HG02870 (cell line): ENCODE measurements around the gene LTBP2.

Source experiments
- ATAC-seq: cut with Tn5 transposase; IDR thresholded peaks from one replicate; pipeline ENCODE4 v1.9.1; 2021; ENCODE audit warnings: mild to moderate bottlenecking, moderate library complexity; ENCODE audit not compliant: unreplicated experiment

LTBP2 gene

DNA sequence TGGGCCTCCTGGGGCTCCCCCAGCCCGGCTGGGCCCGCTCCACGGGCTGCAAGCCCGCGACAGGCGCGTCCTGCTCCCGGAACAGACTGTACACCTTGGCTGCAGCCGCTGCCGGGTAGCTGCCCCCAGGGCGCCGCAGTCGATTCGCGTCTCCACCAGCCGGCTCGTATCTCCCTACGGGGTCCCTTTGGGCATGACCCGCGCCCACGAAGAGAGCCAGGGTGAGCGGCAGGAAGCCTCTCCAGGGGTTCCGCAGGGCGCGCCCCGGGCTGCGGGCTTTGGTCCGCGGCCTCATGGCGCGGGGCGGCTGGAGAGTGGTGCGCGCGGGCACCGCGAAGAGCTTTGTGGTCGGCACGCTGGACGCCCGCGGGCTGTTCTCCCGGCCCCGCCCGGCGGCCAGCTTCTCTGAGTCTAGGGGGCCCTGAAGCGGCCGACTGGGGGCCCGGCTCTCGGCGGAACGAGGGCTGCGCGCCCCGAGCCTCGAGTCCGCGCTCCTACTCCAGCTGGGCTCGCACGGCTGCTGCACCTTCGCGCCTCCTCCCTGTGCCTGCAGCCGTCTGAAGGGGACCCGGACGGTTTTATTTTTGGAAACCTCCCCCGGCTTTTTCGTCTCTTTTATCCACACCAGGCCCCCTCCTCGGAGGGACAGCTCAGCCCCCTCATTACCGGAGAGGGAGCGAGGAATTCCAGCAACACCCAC lies at the start of gene LTBP2:
Gene LTBP2, minus strand, starts transcription at position 588 of the 700 bp plus-strand sequence. Its CDS starts 293 bp downstream, at position 295.
- ATAC-seq: peak; percentile 12

- no peak for ATAC-seq
Measured at GRCh38 chr14:74660863-74661262, 48.8 kb upstream of the LTBP2 start.

- ATAC-seq: no peak
Measured at GRCh38 chr14:74660167-74660566, 48.1 kb upstream of the LTBP2 start.

- no peak for ATAC-seq
Measured at GRCh38 chr14:74658535-74659131, 46.6 kb upstream of the LTBP2 start.

GRCh38 chr14:74656964-74657363 lies 44.9 kb upstream of the LTBP2 start:
- no peak for ATAC-seq

DNA sequence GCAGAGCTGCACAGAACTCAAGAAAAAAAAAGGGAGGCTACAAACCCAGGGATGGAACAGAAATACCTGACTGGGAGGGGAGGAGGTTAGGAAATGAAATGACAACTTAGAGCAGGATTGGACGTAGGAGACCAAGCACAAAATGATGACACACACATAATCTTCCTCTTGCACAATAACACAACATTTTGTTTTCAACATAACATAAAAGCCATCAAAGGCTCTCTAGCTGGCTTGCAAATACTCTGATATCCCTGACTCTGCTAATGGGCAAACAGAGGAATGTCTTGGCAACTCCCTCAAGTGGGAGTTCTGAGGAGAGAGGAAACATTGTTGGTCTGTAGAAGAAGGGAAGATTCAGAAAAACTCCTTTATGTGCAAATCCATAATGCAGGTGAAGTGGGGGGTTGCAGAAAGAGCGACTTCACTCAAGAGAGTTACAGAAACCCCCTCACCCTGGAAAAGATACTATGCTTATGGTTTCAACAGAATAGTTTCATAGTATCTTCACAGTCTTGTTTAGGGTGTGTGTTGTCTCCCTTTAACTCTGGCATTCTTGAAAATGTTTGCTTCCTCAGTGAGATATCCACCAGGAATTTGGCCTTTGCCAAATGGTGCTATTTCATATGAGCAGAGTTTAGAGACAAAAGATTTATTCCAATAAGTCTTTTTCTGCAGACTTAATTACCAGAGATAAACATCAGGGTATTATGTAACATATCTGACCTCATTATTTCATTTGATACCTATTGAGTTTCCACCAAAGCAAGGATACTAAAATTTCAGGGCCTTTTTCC lies 43.8 kb upstream of the LTBP2 start:
- ATAC-seq: no peak

DNA sequence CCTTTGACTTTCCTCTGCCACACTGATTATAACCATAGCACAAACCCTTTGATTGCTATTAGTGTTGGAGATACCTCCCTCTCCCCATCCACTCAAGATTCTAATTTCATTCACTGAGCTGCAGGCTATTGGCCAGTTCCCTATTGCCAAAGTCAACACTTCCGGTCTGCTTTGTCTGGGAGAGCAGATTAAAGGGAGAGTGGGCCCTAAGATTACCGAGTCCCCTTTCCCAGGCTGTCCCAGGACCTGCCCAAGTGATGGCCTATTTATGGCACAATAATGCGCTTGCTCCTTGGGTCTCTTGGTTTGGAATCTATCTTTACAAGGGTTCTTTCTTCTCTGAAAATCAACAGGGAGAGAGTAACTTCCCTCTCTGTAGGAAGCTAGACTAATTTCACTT lies 42.9 kb upstream of the LTBP2 start:
- no peak for ATAC-seq

GRCh38 chr14:74653386-74654138 lies 41.5 kb upstream of the LTBP2 start:
- no peak for ATAC-seq

DNA sequence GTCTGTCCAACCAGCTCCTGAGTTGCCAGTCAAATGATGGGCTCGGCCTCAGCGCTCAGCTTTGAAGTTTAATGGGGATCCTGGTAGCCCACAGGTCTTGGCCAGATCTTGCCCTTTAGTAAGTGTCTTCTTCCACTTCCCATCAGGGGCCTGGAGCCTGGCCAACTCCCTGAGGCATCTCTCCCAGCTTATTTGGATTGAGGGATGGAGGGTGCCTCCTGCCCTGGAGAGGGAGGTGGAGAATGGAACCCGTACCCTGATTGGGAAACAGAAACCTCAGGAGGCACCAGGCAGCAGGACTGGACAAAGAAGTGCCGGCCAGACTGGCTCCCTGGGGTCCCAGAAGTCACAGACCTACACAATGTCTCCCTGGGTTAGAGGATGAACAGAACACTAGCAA lies 40.5 kb upstream of the LTBP2 start:
- no peak for ATAC-seq

GRCh38 chr14:74650927-74651686 lies 39.1 kb upstream of the LTBP2 start:
- no peak for ATAC-seq

DNA sequence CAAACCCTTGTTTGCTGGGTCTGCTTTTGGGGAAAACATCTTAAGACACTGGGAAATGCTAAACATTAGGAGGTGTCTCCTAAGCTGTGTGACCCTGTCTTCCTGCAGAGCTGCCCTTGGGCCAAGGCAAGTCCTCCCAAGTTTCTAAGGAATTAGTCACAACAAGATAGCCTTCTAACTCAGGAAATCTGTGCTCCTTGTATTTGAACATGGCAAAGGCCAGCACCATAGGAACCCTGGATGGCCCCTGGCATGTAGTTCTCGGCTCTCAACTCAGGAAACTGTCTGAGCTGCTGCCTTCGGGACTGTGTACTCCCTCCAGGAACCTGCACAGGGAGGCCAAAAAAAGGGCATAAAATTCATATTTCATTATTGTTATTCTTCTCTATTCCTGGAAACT lies 37.6 kb upstream of the LTBP2 start:
- no peak for ATAC-seq

DNA sequence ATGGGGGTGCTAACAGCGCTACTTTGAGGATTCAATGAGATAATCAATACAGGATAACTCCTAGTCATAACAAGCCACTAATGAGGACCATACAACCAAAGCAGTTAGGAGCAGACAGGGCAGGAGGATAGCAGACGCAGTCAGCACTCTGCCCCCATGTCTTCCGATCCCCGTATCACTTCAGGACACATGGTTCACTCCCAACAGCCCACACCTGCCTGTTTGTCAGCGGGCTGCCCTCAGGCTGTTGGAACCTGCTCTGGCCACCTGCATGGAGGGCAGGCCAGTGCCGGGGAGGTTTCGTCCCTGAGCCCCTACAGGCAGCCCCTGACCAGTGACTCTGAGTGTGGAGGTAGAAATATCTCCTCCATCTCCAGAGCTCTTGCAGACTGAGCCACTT lies 37.1 kb upstream of the LTBP2 start:
- no peak for ATAC-seq

DNA sequence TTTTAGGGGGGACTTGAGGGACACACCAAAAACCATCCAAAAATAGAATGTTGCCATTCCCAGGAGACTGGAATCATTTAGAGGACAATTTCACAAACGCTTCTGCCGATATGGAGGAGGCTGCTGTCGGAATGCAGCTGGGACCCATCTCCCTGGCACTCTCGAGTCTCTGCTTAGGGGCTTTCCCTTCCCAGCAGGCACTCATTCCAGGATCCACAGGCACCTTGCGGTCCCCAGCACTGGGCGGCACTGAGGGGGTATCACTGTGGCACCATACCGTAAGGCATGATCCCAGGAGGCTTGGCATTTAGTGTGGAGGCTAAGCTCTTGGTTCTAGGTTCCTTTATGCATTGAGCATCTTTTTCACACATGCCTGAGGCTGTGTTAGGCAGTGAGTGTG lies 36.6 kb upstream of the LTBP2 start:
- no peak for ATAC-seq

DNA sequence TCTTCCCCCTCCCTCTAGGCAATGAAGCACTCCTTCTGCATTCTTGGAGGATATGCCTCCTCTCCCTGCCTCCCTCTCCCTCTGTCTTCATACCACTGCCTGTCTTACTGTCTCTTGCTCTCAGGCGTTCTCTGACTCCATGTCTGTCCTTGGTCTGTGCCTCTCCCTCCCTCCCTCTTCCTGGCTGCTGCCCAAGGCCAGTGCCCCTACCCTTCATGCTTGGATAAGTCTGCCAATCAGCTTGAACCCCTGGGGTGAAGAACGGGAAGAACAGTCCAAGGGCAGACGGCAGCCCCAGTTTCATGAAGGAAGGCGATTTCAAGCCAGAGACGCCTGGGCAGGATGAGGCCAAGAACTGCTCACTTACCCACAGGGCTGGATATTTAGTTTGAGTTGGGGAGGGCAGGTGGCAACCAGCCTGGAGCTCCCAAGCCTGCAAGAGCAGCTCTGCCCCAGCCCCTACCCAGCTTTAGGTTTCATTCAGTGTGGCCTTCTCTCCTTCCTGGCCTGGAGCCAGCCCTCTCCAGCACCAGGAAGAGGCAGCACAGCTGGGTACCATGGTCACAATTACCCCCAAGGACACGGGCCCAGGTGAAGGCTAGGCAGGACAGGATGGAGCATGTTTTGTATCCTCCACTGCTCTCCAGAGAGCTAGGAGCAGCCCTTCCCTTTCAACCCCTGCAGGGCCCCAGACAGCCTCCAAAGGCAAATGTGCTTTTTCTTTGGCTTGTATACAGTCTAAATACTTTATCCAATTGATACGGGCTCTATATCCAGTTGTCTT lies 35.8 kb upstream of the LTBP2 start:
- no peak for ATAC-seq

- ATAC-seq: no peak
Measured at GRCh38 chr14:74647061-74647677, 35.1 kb upstream of the LTBP2 start.

- ATAC-seq: no peak
Measured at GRCh38 chr14:74645756-74646470, 33.9 kb upstream of the LTBP2 start.

GRCh38 chr14:74645244-74645643 lies 33.2 kb upstream of the LTBP2 start:
- ATAC-seq: no peak

DNA sequence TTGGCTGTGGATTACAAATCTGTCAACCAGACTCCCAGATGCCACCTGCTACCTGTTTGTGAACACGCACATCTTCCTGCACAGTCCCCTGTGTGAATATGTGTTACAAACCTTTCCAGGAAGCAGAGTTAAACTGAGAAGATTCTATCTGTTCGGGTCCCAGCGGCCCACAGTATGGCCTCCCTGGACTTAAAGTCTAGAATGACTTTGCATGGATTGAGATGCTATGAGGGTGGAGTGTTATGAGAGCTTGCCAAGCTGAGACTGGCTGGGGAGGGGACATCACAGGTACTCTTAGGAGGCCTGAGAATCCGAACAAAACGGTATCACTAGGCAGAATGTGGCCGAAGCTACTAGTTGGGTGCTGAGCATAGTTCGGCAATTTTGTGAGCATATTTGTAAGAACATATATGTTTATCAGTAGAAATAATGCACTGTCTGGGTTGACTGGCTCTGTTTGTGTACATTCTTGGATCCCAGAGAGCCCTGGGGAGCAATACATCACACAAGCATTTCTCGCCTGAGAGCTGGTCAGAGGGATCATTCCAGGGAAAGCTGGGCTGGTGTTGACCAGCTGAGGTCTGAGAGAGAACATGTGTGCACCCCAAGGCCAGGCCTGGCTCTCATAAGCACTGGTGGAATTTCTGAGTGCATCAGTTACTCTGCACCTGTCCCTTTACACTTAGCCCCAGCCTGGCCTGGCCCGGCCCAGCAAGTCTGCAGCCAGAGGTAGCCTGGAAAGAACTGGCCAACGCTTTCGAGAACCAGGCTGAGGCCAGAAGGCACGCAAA lies 29.8 kb upstream of the LTBP2 start:
- ATAC-seq: no peak
